BLaER1 (cell line): Measurements from ENCODE around the gene PNPLA5.

Experiments used
- H3K27ac ChIP-seq: shearing (Covaris generic); formaldehyde crosslinking; 2 replicates; pipeline ENCODE4 v1.8.1; 2022
- H3K27me3 ChIP-seq: shearing (Covaris generic); formaldehyde crosslinking; 2 replicates; pipeline ENCODE4 v1.8.1; 2022
- H3K36me3 ChIP-seq: shearing (Covaris generic); formaldehyde crosslinking; 2 replicates; pipeline ENCODE4 v1.8.1; 2022
- H3K4me1 ChIP-seq: shearing (Covaris generic); formaldehyde crosslinking; 2 replicates; pipeline ENCODE4 v1.8.1; 2022
- H3K4me2 ChIP-seq: shearing (Covaris generic); formaldehyde crosslinking; 2 replicates; pipeline ENCODE4 v1.8.1; 2022
- H3K4me3 ChIP-seq: shearing (Covaris generic); formaldehyde crosslinking; 2 replicates; pipeline ENCODE4 v1.8.1; 2022
- H3K9ac ChIP-seq: shearing (Covaris generic); formaldehyde crosslinking; 2 replicates; pipeline ENCODE4 v1.8.1; 2022
- H3K9me3 ChIP-seq: shearing (Covaris generic); formaldehyde crosslinking; 2 replicates; pipeline ENCODE4 v1.8.1; 2022
- H4K20me1 ChIP-seq: shearing (Covaris generic); formaldehyde crosslinking; 2 replicates; pipeline ENCODE4 v1.8.1; 2022
- Cebpa-rat ChIP-seq: shearing (Covaris generic); IDR thresholded peaks from 2 replicates; pipeline ENCODE4 v1.8.1; 2022

Gene PNPLA5, protein sequence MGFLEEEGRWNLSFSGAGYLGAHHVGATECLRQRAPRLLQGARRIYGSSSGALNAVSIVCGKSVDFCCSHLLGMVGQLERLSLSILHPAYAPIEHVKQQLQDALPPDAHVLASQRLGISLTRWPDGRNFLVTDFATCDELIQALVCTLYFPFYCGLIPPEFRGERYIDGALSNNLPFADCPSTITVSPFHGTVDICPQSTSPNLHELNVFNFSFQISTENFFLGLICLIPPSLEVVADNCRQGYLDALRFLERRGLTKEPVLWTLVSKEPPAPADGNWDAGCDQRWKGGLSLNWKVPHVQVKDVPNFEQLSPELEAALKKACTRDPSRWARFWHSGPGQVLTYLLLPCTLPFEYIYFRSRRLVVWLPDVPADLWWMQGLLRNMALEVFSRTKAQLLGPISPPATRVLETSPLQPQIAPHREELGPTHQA

DNA sequence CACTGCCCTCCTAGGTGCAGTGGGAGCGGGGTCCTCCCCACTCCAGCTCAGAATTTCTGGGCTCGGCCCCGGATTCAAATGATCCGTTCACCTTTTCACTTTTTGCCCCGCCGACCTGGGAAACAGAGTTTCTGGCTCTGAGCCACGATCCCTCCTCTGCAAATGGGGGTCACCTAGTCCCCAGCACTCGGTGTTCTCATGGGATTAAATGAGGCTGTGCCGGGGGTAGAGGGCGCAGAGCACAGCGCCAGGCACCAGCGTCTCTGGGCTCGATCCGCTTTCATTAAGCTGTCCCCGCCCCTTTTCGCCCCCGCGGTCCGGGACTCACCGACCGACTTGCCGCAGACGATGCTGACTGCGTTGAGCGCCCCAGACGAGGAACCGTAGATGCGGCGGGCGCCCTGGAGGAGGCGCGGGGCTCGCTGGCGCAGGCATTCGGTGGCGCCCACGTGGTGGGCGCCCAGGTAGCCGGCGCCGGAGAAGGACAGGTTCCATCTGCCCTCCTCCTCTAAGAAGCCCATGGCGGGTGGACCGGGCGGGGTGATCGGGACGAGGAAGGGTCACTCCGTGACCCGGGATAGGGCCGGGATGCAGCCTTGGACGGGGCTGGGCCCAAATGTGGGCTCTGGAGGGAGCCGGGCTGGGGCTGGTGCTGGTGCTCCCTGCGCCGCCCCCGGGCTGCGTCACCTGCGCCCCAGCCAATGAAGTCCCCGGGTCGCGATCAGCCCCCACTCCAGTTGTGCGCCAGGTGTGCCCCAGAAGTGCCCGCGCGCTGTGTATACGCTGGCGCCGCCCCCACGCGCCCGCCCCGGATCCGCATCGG lies at the start of gene PNPLA5:
PNPLA5 (minus strand) TSS at position 654 of the 823 bp plus-strand sequence; CDS start at position 521, 133 bp downstream.
- no peak for TF ChIP-seq Cebpa-rat
- no peaks in the 10 kb centered on the region for H3K9me3 ChIP-seq
- no peak within 1 kb of the TSS for H3K4me2 ChIP-seq

DNA sequence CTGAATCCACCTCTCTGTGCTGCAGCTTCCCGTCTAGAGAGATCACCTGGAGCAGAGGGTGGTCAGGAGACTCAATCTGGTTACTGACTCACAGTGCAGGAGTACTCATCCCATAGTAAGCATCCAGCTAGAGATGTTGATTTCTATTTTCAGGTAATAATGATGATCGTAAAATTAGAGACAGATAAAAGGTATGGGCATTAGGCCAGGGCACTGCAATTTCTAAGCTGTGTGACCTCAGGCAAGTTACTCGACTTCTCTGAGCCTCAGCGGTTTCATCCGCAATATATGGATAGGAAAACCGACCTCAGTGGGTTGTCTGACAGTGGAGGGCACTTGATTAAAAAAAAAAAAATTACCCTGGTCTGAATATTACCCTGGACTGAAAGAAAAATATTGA lies 49.6 kb upstream of the PNPLA5 start:
- Histone ChIP-seq H3K4me2 (no peak overlapping the region), H3K9me3 (0 out of 2 replicates have a peak, but pooled peaks cover 6% of the 10 kb centered on the region), H3K27me3 (no peaks in the 10 kb centered on the region), H4K20me1 (no peaks in the 10 kb centered on the region), H3K36me3 (no peaks in the 10 kb centered on the region), H3K27ac (no peak overlapping the region), H3K4me1 (peaks cover 21% of the 10 kb centered on the region), H3K4me3 (no peak overlapping the region), H3K9ac (no peak overlapping the region)
- TF ChIP-seq Cebpa-rat = no peak

More for the DNA sequence above, at the start of gene PNPLA5:
- Histone ChIP-seq H3K36me3 (no peaks in the 10 kb centered on the region), H4K20me1 (peaks cover 6% of the 10 kb centered on the region; the same call in 1 of the 2 replicates), H3K4me1 (no peaks in the 10 kb centered on the region; the same call in 1 of the 2 replicates), H3K4me3 (no peak within 1 kb of the TSS), H3K27me3 (peaks cover 33% of the 10 kb centered on the region), H3K27ac (no peak within 1 kb of the TSS), H3K9ac (no peak within 1 kb of the TSS)

DNA sequence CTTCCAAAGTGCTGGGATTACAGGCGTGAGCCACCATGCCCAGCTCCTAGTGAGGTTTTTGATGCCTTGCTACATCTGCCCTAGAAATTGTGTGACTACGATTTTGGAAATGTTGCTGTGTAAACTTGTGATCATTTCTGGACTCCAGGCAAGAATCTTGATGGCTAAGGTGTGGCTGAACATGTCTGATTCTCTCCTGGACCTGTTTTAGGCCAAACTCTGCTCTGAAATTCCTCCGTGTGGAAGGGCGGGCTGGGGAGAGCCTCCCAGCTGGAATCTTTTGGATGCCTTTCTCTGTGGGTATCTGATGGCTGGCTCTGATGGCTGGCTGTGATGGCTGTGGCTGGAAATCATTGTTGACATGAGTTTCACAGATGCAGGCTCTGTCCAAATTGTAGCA lies 40.0 kb upstream of the PNPLA5 start:
- Histone ChIP-seq H3K4me1 (no peaks in the 10 kb centered on the region), H3K4me3 (no peak overlapping the region), H3K27ac (no peak overlapping the region), H3K9me3 (no peaks in the 10 kb centered on the region), H3K27me3 (no peaks in the 10 kb centered on the region), H3K4me2 (no peak overlapping the region), H3K36me3 (no peaks in the 10 kb centered on the region), H4K20me1 (no peaks in the 10 kb centered on the region), H3K9ac (no peak overlapping the region)
- no peak for TF ChIP-seq Cebpa-rat

DNA sequence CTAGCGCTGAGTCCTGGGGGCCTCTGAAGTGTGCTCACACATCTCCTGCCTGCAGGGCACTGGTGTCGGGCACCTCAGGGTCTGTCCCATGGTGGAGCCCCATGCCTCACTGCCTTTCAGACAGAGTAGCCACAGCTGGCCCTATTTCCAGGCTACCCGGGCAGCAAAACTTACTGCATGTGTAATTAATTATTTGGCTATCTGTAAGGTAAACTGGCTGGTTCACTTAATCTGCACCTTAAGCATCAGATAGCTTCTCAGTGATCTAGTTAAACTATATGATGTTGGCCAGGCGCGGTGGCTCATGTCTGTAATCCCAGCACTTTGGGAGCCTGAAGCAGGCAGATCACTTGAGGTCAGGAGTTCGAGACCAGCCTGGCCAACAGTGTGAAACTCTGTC lies 37.1 kb upstream of the PNPLA5 start:
- Histone ChIP-seq H3K9me3 (no peaks in the 10 kb centered on the region), H3K9ac (no peak overlapping the region), H3K27me3 (peaks cover 6% of the 10 kb centered on the region; the same call in 1 of the 2 replicates), H3K4me2 (no peak overlapping the region), H3K27ac (no peak overlapping the region), H3K4me3 (no peak overlapping the region), H3K4me1 (peaks cover 4% of the 10 kb centered on the region), H4K20me1 (no peaks in the 10 kb centered on the region), H3K36me3 (no peaks in the 10 kb centered on the region)
- TF ChIP-seq Cebpa-rat = no peak

DNA sequence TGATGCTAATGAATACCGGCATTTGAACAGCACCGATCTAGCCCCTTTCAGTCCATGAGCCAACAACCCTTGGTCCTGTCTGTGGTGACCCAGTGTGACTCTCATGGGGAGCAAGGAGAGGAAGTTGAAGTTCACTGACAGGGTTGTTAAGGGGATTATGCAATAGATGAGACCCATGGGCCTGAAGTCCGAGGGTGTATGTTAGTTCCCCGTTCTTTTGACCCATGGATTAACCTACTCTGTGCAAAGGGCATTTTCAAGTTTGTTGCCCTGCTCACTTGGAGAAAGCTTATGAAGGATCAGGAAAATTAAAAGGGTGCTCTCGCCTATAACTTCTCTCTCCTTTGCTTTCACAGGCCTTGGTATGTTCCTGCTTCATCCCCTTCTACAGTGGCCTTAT lies 36.7 kb upstream of the PNPLA5 start:
- no peak overlapping the region for H3K4me2 ChIP-seq
- H3K9me3 ChIP-seq = no peaks in the 10 kb centered on the region
- H3K27ac ChIP-seq = no peak overlapping the region
- H3K4me1 ChIP-seq = peaks cover 7% of the 10 kb centered on the region
- no peak overlapping the region for H3K9ac ChIP-seq
- no peak for TF ChIP-seq Cebpa-rat
- no peaks in the 10 kb centered on the region for H4K20me1 ChIP-seq
- H3K4me3 ChIP-seq = no peak overlapping the region
- H3K27me3 ChIP-seq = peaks cover 7% of the 10 kb centered on the region; the same call in 1 of the 2 replicates
- no peaks in the 10 kb centered on the region for H3K36me3 ChIP-seq

DNA sequence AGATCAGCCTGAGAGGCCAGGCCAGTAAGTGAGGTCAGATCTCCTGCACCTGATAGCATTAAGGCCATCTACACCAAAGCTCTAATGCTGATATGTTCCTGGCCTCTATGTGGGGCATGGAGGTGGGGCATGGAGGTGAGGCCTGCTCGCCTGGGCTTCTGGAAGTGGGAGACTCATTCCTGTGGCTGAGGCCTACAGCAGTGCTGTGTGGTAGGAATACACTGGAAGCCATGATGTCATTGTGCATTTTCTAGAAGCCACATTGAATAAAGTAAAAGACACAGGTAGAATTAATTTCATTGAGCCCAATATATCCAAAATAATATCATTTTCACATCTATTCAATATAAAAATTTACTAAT lies 34.5 kb upstream of the PNPLA5 start:
- TF ChIP-seq Cebpa-rat = no peak
- Histone ChIP-seq H3K9me3 (no peaks in the 10 kb centered on the region), H3K27me3 (peaks cover 7% of the 10 kb centered on the region; the same call in 1 of the 2 replicates), H3K9ac (no peak overlapping the region), H3K4me1 (peaks cover 14% of the 10 kb centered on the region), H3K4me2 (no peak overlapping the region), H3K4me3 (no peak overlapping the region), H4K20me1 (no peaks in the 10 kb centered on the region), H3K36me3 (no peaks in the 10 kb centered on the region), H3K27ac (no peak overlapping the region)

DNA sequence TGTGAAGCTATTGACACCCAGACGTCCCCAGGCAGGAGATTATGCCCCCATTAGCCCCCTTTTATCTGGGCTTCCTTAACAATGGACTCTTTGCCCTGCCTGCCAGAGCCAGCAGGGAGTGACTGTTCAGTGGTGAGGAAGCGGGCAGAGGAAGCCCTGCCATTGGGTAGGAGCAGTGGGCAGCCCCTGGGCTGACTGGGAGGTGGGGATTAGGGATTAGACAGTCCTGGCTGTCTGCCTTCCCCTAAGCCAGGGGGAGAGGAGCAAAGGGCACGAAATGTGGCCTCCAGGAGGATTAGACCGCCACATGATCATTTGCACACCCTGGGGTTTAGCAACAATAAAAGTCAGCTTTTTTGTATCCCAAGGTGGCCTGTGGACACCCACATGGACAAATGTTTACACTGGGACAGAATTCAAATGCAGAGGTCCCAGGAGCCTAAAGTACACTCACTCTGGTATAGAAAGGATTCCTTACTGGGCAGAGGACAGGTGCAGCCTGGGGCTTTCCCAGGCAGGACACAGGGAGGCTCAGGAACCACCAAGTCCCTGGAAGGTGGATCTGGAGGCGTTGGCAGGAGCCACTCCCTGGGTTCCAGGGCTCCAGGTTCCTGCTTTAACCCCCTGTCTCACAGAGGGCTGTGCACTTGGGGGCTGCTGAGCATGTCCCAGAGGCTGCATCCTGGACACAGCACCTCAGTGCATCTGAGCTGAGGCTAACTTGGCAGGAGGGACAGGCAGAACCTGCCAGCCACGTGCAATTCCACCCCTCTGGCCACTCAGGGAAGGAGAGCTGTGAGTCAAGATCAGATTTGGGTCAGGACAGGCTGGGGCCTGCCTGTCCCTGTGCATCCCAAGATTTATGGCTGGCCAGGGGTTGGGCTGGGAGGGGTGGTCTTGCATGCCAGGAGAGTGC lies 33.9 kb upstream of the PNPLA5 start:
- Histone ChIP-seq H4K20me1 (no peaks in the 10 kb centered on the region), H3K27me3 (peaks cover 7% of the 10 kb centered on the region; the same call in 1 of the 2 replicates), H3K4me2 (no peak overlapping the region), H3K36me3 (no peaks in the 10 kb centered on the region), H3K4me3 (no peak overlapping the region), H3K27ac (no peak overlapping the region), H3K9ac (no peak overlapping the region), H3K4me1 (peaks cover 14% of the 10 kb centered on the region), H3K9me3 (no peaks in the 10 kb centered on the region)
- TF ChIP-seq Cebpa-rat = no peak

DNA sequence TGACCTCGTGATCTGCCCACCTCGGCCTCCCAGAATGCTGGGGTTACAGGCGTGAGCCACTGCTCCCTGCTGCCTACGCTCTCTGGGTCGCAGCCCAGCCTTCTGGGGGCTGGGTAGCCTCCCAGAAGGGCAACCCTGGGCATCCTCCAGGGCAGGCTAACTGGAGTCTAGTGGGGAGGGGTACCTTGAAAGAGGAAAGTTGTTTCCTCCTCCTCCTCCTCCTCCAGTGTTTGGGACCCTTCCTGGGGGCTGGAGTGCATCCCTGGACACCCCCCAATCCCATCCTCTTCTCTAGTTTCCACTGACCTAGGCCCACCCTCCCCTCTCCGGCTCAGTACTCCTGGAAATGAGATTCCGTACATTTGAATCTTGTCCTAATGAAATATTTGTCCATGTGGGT lies 33.1 kb upstream of the PNPLA5 start:
- Histone ChIP-seq H3K4me3 (no peak overlapping the region), H3K4me1 (peaks cover 14% of the 10 kb centered on the region), H3K27me3 (peaks cover 7% of the 10 kb centered on the region; the same call in 1 of the 2 replicates), H3K4me2 (no peak overlapping the region), H3K9me3 (no peaks in the 10 kb centered on the region), H3K9ac (no peak overlapping the region), H3K36me3 (no peaks in the 10 kb centered on the region), H3K27ac (no peak overlapping the region), H4K20me1 (no peaks in the 10 kb centered on the region)
- TF ChIP-seq Cebpa-rat = no peak
